IMR-90 (cell line): ENCODE results near the gene PRKAG2. TPM values are rescaled to one million over a fixed set of nuclear protein-coding genes. Genes with fewer than 3 reads are reported as not detected.

Experiments used
- ATAC-seq: fragments of 200-7000 bp; cut with Tn5 transposase; 2 replicates; pipeline ENCODE4 v1.9.1; 2020; ENCODE audit warnings: low read depth, mild to moderate bottlenecking, moderate library complexity
- BruUV-seq: library from RNA; stranded (reverse); fragments of 400-500 nt; replicated peaks from 2 replicates; lab custom pipeline; 2021; lab: Mats Ljungman, UMichigan
- CTCF ChIA-PET: fragments of 300-600 bp; formaldehyde crosslinking; extraction: SDS; loops from one replicate; lab custom pipeline; 2021; ENCODE audit warnings: antibody characterized with exemption; lab: Yijun Ruan, JAX
- POLR2A ChIA-PET: fragments of 300-600 bp; sonication (Branson Sonifier 250); formaldehyde crosslinking; loops from one replicate; lab custom pipeline; 2022; ENCODE audit warnings: antibody characterized with exemption; ENCODE audit not compliant: unreplicated experiment; lab: Charles Lee
- DNase-seq: peaks from one replicate; pipeline ENCODE4 v3.0.0; 2013
- H2AFZ ChIP-seq: replicated peaks from 2 replicates; pipeline ENCODE3; 2013; ENCODE audit warnings: low read length, mild to moderate bottlenecking; ENCODE audit not compliant: poor library complexity
- H2AK5ac ChIP-seq: 2 replicates; pipeline ENCODE4 v1.6.1; 2013; ENCODE audit warnings: low read depth, low read length, inconsistent platforms
- H2AK9ac ChIP-seq: replicated peaks from 2 replicates; pipeline ENCODE3; 2013; ENCODE audit warnings: mild to moderate bottlenecking, low read depth, low read length, moderate library complexity; ENCODE audit not compliant: poor library complexity
- H2BK120ac ChIP-seq: 2 replicates; pipeline ENCODE4 v1.6.1; 2013; ENCODE audit warnings: low read depth, low read length, inconsistent platforms
- H2BK15ac ChIP-seq: 3 replicates; pipeline ENCODE4 v1.6.1; 2013; ENCODE audit warnings: low read depth, low read length, inconsistent platforms
- H2BK20ac ChIP-seq: 2 replicates; pipeline ENCODE4 v1.6.1; 2013; ENCODE audit warnings: low read depth, mild to moderate bottlenecking, inconsistent platforms, low read length, moderate library complexity
- H2BK5ac ChIP-seq: 2 replicates; pipeline ENCODE4 v1.6.1; 2013; ENCODE audit warnings: mild to moderate bottlenecking, low read depth, low read length, inconsistent platforms; ENCODE audit not compliant: poor library complexity, severe bottlenecking
- H3K14ac ChIP-seq: replicated peaks from 2 replicates; pipeline ENCODE4 v1.6.1; 2013; ENCODE audit warnings: low read depth, low read length, inconsistent platforms
- H3K18ac ChIP-seq: 2 replicates; pipeline ENCODE4 v1.6.1; 2013; ENCODE audit warnings: low read depth, low read length, control low read depth
- H3K23ac ChIP-seq: 2 replicates; pipeline ENCODE4 v1.6.1; 2013; ENCODE audit warnings: low read depth, low read length, inconsistent platforms
- H3K27ac ChIP-seq: 2 replicates; pipeline ENCODE4 v1.5.1; 2013; ENCODE audit warnings: mild to moderate bottlenecking, control low read depth, low read length; ENCODE audit not compliant: insufficient read depth
- H3K27me3 ChIP-seq: 2 replicates; pipeline ENCODE4 v1.6.1; 2013; ENCODE audit warnings: low read length; ENCODE audit not compliant: control insufficient read depth, insufficient read depth
- H3K36me3 ChIP-seq: 2 replicates; pipeline ENCODE4 v1.6.1; 2013; ENCODE audit warnings: low read length, mixed read lengths; ENCODE audit not compliant: control insufficient read depth, insufficient read depth
- H3K4ac ChIP-seq: 2 replicates; pipeline ENCODE4 v1.6.1; 2013; ENCODE audit warnings: low read depth, low read length, inconsistent platforms
- H3K4me1 ChIP-seq: 2 replicates; pipeline ENCODE4 v1.6.1; 2013; ENCODE audit warnings: low read length, mixed read lengths; ENCODE audit not compliant: control insufficient read depth, insufficient read depth
- H3K4me2 ChIP-seq: 2 replicates; pipeline ENCODE4 v1.6.1; 2013; ENCODE audit warnings: low read depth, mild to moderate bottlenecking, control low read depth, low read length, moderate library complexity
- H3K4me3 ChIP-seq: 2 replicates; pipeline ENCODE4 v1.5.1; 2013; ENCODE audit warnings: low read depth, mild to moderate bottlenecking, control low read depth, low read length, moderate library complexity; ENCODE audit not compliant: insufficient read depth
- H3K56ac ChIP-seq: 2 replicates; pipeline ENCODE4 v1.6.1; 2013; ENCODE audit warnings: low read length, inconsistent platforms; ENCODE audit not compliant: insufficient read depth; ENCODE audit errors: extremely low read depth
- H3K79me1 ChIP-seq, 2 experiments: 2 replicates each; pipeline ENCODE4 v1.6.1; 2013; ENCODE audit warnings: low read length in 2 of 2, inconsistent platforms in 1 of 2, low read depth in 1 of 2
- H3K9ac ChIP-seq: 2 replicates; pipeline ENCODE4 v1.6.1; 2013; ENCODE audit warnings: low read depth, low read length, control low read depth
- H3K9me1 ChIP-seq: 2 replicates; pipeline ENCODE4 v1.6.1; 2013; ENCODE audit warnings: low read length, inconsistent platforms; ENCODE audit not compliant: insufficient read depth
- H3K9me3 ChIP-seq: 2 replicates; pipeline ENCODE4 v1.6.1; 2013; ENCODE audit warnings: low read length; ENCODE audit not compliant: control insufficient read depth, insufficient read depth
- H4K20me1 ChIP-seq: 2 replicates; pipeline ENCODE4 v1.6.1; 2013; ENCODE audit warnings: low read length, inconsistent platforms; ENCODE audit not compliant: insufficient read depth
- H4K5ac ChIP-seq: 2 replicates; pipeline ENCODE4 v1.6.1; 2013; ENCODE audit warnings: mild to moderate bottlenecking, low read depth, low read length, control low read depth
- H4K8ac ChIP-seq, 2 experiments: 2 replicates each; pipeline ENCODE4 v1.6.1; 2013; ENCODE audit warnings: low read depth in 2 of 2, low read length in 2 of 2, control low read depth in 1 of 2, inconsistent platforms in 1 of 2
- H4K91ac ChIP-seq: 2 replicates; pipeline ENCODE4 v1.6.1; 2013; ENCODE audit warnings: low read depth, low read length, inconsistent platforms; ENCODE audit not compliant: insufficient read depth
- BHLHE40 ChIP-seq: fragments of 150-350 bp; IDR thresholded peaks from 2 replicates; pipeline ENCODE4 v1.6.1; 2016; ENCODE audit warnings: mild to moderate bottlenecking, low read depth, low read length
- CEBPB ChIP-seq: IDR thresholded peaks from 2 replicates; pipeline ENCODE4 v1.6.1; 2012; ENCODE audit warnings: low read depth, low read length, improper control_type of control experiment
- CHD1 ChIP-seq: IDR thresholded peaks from 2 replicates; pipeline ENCODE4 v1.6.1; 2012; ENCODE audit warnings: low read depth, low read length, improper control_type of control experiment
- CTCF ChIP-seq: conservative IDR thresholded peaks from 2 replicates; pipeline ENCODE4 v1.5.1; 2012; ENCODE audit warnings: mild to moderate bottlenecking, low read depth, low read length, improper control_type of control experiment
- FOS ChIP-seq: fragments of 150-350 bp; IDR thresholded peaks from 2 replicates; pipeline ENCODE4 v1.6.1; 2016; ENCODE audit warnings: low read depth, low read length
- MAFK ChIP-seq: IDR thresholded peaks from 2 replicates; pipeline ENCODE4 v1.6.1; 2012; ENCODE audit warnings: low read depth, low read length, improper control_type of control experiment
- MAZ ChIP-seq: IDR thresholded peaks from 2 replicates; pipeline ENCODE4 v1.6.1; 2012; ENCODE audit warnings: low read depth, mild to moderate bottlenecking, low read length, improper control_type of control experiment, moderate library complexity, borderline replicate concordance
- MXI1 ChIP-seq: IDR thresholded peaks from 2 replicates; pipeline ENCODE4 v1.6.1; 2012; ENCODE audit warnings: low read depth, mild to moderate bottlenecking, low read length, moderate library complexity, borderline replicate concordance
- POLR2A ChIP-seq: IDR thresholded peaks from 2 replicates; pipeline ENCODE4 v1.6.1; 2012; ENCODE audit warnings: mild to moderate bottlenecking, low read depth, low read length
- RAD21 ChIP-seq: IDR thresholded peaks from 2 replicates; pipeline ENCODE4 v1.6.1; 2012; ENCODE audit warnings: low read length, improper control_type of control experiment
- RCOR1 ChIP-seq: IDR thresholded peaks from 2 replicates; pipeline ENCODE4 v1.6.1; 2012; ENCODE audit warnings: mild to moderate bottlenecking, low read length, improper control_type of control experiment; ENCODE audit not compliant: insufficient replicate concordance
- RFX5 ChIP-seq: IDR thresholded peaks from 2 replicates; pipeline ENCODE4 v1.8.0; 2012; ENCODE audit warnings: low read depth, mild to moderate bottlenecking, low read length, moderate library complexity
- SMC3 ChIP-seq: fragments of 150-350 bp; IDR thresholded peaks from 2 replicates; pipeline ENCODE4 v1.6.1; 2016; ENCODE audit warnings: low read depth, mild to moderate bottlenecking, antibody characterized with exemption, low read length, moderate library complexity
- USF2 ChIP-seq: fragments of 150-350 bp; IDR thresholded peaks from 2 replicates; pipeline ENCODE4 v1.6.1; 2017; ENCODE audit warnings: mild to moderate bottlenecking, antibody characterized with exemption, low read length, low read depth
- WGBS, 2 experiments: methylation state at CpG; one replicate each; pipeline versions ENCODE4 v1.1.5 to v1.1.7; 2013; ENCODE audit warnings: missing lambda C conversion rate in 2 of 2; ENCODE audit not compliant: insufficient read length in 1 of 2; ENCODE audit errors: extremely low coverage in 2 of 2; 5-methylcytosine and 5-hydroxymethylcytosine counted together
- dilution Hi-C: fragments of 300-500 bp; cut with HindIII; formaldehyde crosslinking; loops from one replicate; pipeline ENCODE4 v1.14.3; 2018; ENCODE audit warnings: low sequenced_read_pairs; ENCODE audit not compliant: unreplicated experiment
- in situ Hi-C: fragments of 300-500 bp; cut with MboI; formaldehyde crosslinking; loops from 3 replicates; pipeline ENCODE4 v1.14.3; 2019; ENCODE audit warnings: low sequenced_read_pairs, inconsistent platforms, mixed read lengths
- intact Hi-C: fragments of 100-400 bp; cut with micrococcal nuclease; formaldehyde crosslinking; loops from 2 replicates; pipeline ENCODE4 v1.10.0; 2022
- polyA plus RNA-seq, 3 experiments: library from polyadenylated mRNA; depleted of rRNA; stranded (reverse); fragments of >200 nt; gene quantifications; 2 replicates each; pipeline ENCODE4 v1.2.3, GENCODE V29; 2012; ENCODE audit warnings: low replicate concordance in 1 of 3
- total RNA-seq: library from RNA; depleted of rRNA; stranded (reverse); fragments of >200 nt; gene quantifications from 2 replicates; pipeline ENCODE4 v1.2.3, GENCODE V29; 2012
- TF ChIP-seq, protein P1 (sequence below): fragments of 150-350 bp; IDR thresholded peaks from 2 replicates; pipeline ENCODE4 v1.6.1; 2016; ENCODE audit warnings: low read depth, mild to moderate bottlenecking, low read length, moderate library complexity, borderline replicate concordance

PRKAG2 gene
- total and polyA plus RNA-seq, 2 of the 4 experiments (the other 2 are of a cell fraction), result 15.4 to 21.6 TPM

DNA sequence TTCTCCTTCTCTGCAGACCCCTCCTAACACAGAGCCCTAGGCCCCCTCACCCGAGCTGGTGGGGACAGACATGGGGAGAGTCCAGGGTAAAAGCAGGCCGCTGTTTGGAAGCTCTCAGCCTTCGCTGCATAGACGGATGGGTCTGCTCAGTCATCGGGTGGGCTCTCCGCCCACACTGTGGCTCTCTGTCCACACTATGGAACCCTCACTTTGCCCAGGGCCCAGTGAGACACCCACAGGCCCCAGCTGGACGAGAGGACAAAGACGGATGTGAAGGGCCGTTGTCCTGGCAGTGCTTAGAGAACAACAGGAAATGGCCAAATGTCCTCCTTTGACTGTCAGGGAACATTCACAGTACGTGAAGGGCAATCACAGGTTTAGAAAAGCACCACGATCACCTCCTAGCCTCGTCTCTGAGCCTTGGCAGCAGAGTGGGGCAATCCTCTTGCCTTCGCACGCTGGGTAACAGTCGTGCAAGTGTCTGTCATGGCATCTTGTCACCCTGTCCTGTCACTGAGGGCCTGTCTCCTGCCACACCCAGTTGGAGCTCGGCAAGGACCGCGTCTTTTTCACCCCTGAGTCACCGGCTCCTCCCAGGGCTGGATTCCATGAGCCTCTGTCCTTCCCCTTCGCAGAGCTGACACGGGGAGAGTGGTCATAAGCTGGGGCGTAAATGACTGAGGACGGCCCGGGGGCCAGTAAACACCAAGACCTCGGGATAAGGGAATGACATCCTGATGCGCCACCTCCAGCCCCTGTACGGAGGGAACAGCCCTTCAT lies 80.6 kb downstream of the PRKAG2 start:
- no peak overlapping the region for H3K9ac ChIP-seq
- no peak for TF ChIP-seq BHLHE40
- TF ChIP-seq FOS, result no peak
- TF ChIP-seq MAZ, result no peak
- TF ChIP-seq RFX5, result no peak
- TF ChIP-seq RAD21, result no peak
- no peak for TF ChIP-seq CTCF
- TF ChIP-seq, protein P1, sequence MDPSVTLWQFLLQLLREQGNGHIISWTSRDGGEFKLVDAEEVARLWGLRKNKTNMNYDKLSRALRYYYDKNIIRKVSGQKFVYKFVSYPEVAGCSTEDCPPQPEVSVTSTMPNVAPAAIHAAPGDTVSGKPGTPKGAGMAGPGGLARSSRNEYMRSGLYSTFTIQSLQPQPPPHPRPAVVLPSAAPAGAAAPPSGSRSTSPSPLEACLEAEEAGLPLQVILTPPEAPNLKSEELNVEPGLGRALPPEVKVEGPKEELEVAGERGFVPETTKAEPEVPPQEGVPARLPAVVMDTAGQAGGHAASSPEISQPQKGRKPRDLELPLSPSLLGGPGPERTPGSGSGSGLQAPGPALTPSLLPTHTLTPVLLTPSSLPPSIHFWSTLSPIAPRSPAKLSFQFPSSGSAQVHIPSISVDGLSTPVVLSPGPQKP, result no peak
- TF ChIP-seq POLR2A, result no peak
- TF ChIP-seq CHD1, result no peak
- no peak for TF ChIP-seq SMC3
- TF ChIP-seq USF2, result no peak
- TF ChIP-seq CEBPB, result no peak
- no peak for TF ChIP-seq MXI1
- no peak for TF ChIP-seq MAFK
- TF ChIP-seq RCOR1, result no peak

More for the DNA sequence above, 80.6 kb downstream of the PRKAG2 start:
- H3K27ac ChIP-seq, result no peak overlapping the region
- WGBS, 2 experiments, result 67% methylated on average over 15 of the region's 27 CpGs; no CpG with 5 or more reads in 1 of the 2 experiments
- H4K5ac ChIP-seq, result no peak overlapping the region
- ChIA-PET CTCF (interaction anchor here (1.8 kb wide), 1 partner anchor 14 kb away, joined by 5 read pairs; no protein-coding TSS in a partner anchor), POLR2A (no interaction called here)
- no peak overlapping the region for H4K91ac ChIP-seq
- peaks cover 7% of the 10 kb centered on the region for H3K27me3 ChIP-seq
- DNase-seq, result peak; percentile 15
- H3K56ac ChIP-seq, result no peak overlapping the region
- H3K9me3 ChIP-seq, result no peaks in the 10 kb centered on the region
- H3K4me1 ChIP-seq, result no peaks in the 10 kb centered on the region
- peaks cover 10% of the 10 kb centered on the region; the same call in 1 of the 2 replicates for H3K9me1 ChIP-seq
- no peak overlapping the region for H2BK5ac ChIP-seq
- H3K14ac ChIP-seq, result no peak overlapping the region
- no peak overlapping the region for H3K4ac ChIP-seq
- no peaks in the 10 kb centered on the region for H3K79me1 ChIP-seq
- H2AFZ ChIP-seq, result peak overlapping the region; percentile 71
- H4K20me1 ChIP-seq, result no peaks in the 10 kb centered on the region
- H4K8ac ChIP-seq, result no peak overlapping the region
- peak overlapping the region; percentile 46; the same call in 1 of the 2 replicates for H2AK5ac ChIP-seq
- no peak overlapping the region for H3K23ac ChIP-seq
- dilution Hi-C loops, result no loop called here
- H2BK15ac ChIP-seq, result no peak overlapping the region
- peak overlapping the region; percentile 81 for H2AK9ac ChIP-seq
- H2BK20ac ChIP-seq, result no peak overlapping the region
- no peaks in the 10 kb centered on the region for H3K36me3 ChIP-seq
- H3K18ac ChIP-seq, result no peak overlapping the region
- no peak overlapping the region for H3K4me3 ChIP-seq
- no peak overlapping the region for H3K4me2 ChIP-seq
- in situ Hi-C loops, result no loop called here
- peak; percentile 41; the same call in 1 of the 2 replicates for ATAC-seq
- BruUV-seq, result no TSS peak
- intact Hi-C loops, result no loop called here
- H2BK120ac ChIP-seq, result no peak overlapping the region; the same call in 1 of the 2 replicates
